Activated CD4-positive, alpha-beta T cell treated with anti-CD3 and anti-CD28 coated beads, Interleukin-2, amount 50 U/mL, for 1 hour (primary cell): ENCODE results near the gene NMNAT1.
"Not testable (repeated sequence)": the region's sequence is repeated elsewhere in the genome, so short reads cannot be mapped to it uniquely, and the experiment has no call there.

Experiments used
- DNase-seq: peaks from one replicate; pipeline ENCODE4 v3.0.0-alpha.2; 2020

The NMNAT1 gene

GRCh38 chr1:10020678-10021077 lies 77.4 kb downstream of the NMNAT1 start:
- not testable (repeated sequence) for DNase-seq

- DNase-seq: not testable (repeated sequence)
Measured at GRCh38 chr1:10021992-10022391, 78.7 kb downstream of the NMNAT1 start.

GRCh38 chr1:10022656-10023055 lies 79.4 kb downstream of the NMNAT1 start:
- no peak for DNase-seq

- no peak for DNase-seq
Measured at GRCh38 chr1:10025354-10025753, 82.1 kb downstream of the NMNAT1 start.

GRCh38 chr1:10027027-10027426 lies 83.8 kb downstream of the NMNAT1 start:
- DNase-seq: no peak

- not testable (repeated sequence) for DNase-seq
Measured at GRCh38 chr1:10028956-10029500, 85.8 kb downstream of the NMNAT1 start.

GRCh38 chr1:10031461-10031860 lies 88.2 kb downstream of the NMNAT1 start:
- no peak for DNase-seq

GRCh38 chr1:10032590-10033358 lies 89.5 kb downstream of the NMNAT1 start, which contains the start of gene UBE4B:
Gene UBE4B, plus strand, starts transcription at chr1:10032958. Its CDS starts 713 bp downstream, at chr1:10033671.
- DNase-seq: peak; percentile 98

GRCh38 chr1:10033359-10033845 lies 90.1 kb downstream of the NMNAT1 start:
- DNase-seq: no peak
